Measurements from ENCODE around the gene OR4K13. TPM values are rescaled to one million over a fixed set of nuclear protein-coding genes. Genes with fewer than 3 reads are reported as not detected.

Gene OR4K13
- total and polyA plus RNA-seq, 10 of the 15 experiments (the other 5 are each of a cell fraction or from before 2014, with no cell fraction given), result not detected

DNA sequence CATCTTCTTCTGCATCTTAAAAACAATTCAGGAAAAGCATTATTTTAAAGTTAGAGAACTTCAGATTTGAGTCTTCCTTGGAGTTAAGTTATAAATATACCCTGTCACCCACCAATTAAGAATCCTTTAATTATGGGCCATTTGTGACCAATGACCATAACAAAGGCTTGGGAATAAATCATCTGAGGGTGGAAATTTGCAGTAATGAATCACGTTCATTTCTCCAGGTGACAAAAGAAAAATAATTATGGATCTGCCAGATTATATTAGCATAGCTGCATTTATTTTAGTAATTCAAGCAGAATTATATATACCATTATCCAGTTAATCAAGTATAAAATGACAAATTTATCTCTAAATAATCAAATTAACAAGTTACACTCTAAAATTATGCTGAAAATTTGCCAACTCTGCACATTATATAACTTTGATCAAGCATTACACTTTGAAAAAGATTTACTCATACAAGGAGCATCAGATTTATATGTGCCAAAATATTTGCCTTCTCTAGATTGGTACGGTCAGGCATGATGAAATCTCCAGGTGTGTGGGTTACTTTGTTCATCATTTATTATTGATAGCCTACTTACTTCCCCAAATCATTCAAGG, 16.5 kb downstream of the OR4K13 start, which contains the start of gene OR4K14 (continued):
- TF ChIP-seq CBFB (IDR thresholded peaks at IDR 0.05; ENCODE audit: low read depth) (no peak), ETV6 (conservative IDR thresholded peaks at IDR 0.05 in 1 of 2, IDR thresholded peaks at IDR 0.05 in 1 of 2; ENCODE audit: borderline replicate concordance in 1 of 2, low read depth in 1 of 2) (no peak), PAX8 (IDR thresholded peaks at IDR 0.05) (no peak), SUPT20H (IDR thresholded peaks at IDR 0.05; ENCODE audit: borderline replicate concordance, control insufficient read depth, low read depth, low read length) (no peak)

- POLR2A ChIA-PET, result no interaction called here
- Histone ChIP-seq H3K79me2 (ENCODE audit: control insufficient read depth, insufficient read depth, low read length) (no peaks in the 10 kb centered on the region), H4K20me1 (ENCODE audit: control insufficient read depth, insufficient read depth) (no peaks in the 10 kb centered on the region), H2AFZ (ENCODE audit: control insufficient read depth, low read depth, low read length) (no peak overlapping the region), H3K36me3 (ENCODE audit: control insufficient read depth in 2 of 2, insufficient read depth in 2 of 2, low read length in 1 of 2) (no peaks in the 10 kb centered on the region), H3K4me1 (ENCODE audit: control insufficient read depth, insufficient read depth, low read length) (no peaks in the 10 kb centered on the region), H3K27me3 (replicated peaks in 1 of 2; ENCODE audit: control insufficient read depth in 2 of 2, insufficient read depth in 2 of 2, low read length in 1 of 2) (no peaks in the 10 kb centered on the region), H3K4me2 (ENCODE audit: control insufficient read depth, insufficient read depth) (no peak overlapping the region), H3K27ac (ENCODE audit: control insufficient read depth, insufficient read depth) (no peak overlapping the region), H3K4me3 (no peak overlapping the region), H3K9ac (ENCODE audit: control insufficient read depth, insufficient read depth, low read length) (no peak overlapping the region), H3K9me3 (replicated peaks; ENCODE audit: control insufficient read depth, insufficient read depth, low read length) (no peaks in the 10 kb centered on the region)
- intact Hi-C loops (cut with micrococcal nuclease; ENCODE audit: unreplicated experiment), result loop anchor here (5.0 kb wide), 1 partner anchor 56 kb away; no protein-coding TSS in a partner anchor
- CTCF ChIA-PET, result no interaction called here
- in situ Hi-C loops (cut with MboI), result no loop called here
- SMC1A ChIA-PET (ENCODE audit: uncharacterized antibody, unreplicated experiment), result no interaction called here
- FAIRE-seq (no peak), DNase-seq (ENCODE audit: low read depth, low spot score) (no peak), ATAC-seq (no peak)
- RAD21 ChIA-PET (ENCODE audit: unreplicated experiment), result no interaction called here
- no TSS peak for BruUV-seq (replicated peaks)
- no peak for TF ChIP-seq ZNF384 (IDR thresholded peaks at IDR 0.05; ENCODE audit: borderline replicate concordance, low read depth, low read length)
- TF ChIP-seq, protein P1, sequence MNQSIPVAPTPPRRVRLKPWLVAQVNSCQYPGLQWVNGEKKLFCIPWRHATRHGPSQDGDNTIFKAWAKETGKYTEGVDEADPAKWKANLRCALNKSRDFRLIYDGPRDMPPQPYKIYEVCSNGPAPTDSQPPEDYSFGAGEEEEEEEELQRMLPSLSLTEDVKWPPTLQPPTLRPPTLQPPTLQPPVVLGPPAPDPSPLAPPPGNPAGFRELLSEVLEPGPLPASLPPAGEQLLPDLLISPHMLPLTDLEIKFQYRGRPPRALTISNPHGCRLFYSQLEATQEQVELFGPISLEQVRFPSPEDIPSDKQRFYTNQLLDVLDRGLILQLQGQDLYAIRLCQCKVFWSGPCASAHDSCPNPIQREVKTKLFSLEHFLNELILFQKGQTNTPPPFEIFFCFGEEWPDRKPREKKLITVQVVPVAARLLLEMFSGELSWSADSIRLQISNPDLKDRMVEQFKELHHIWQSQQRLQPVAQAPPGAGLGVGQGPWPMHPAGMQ (IDR thresholded peaks at IDR 0.05; ENCODE audit: borderline replicate concordance), result no peak
- TF ChIP-seq HDAC2 (IDR thresholded peaks at IDR 0.05), result no peak
- no peak for TF ChIP-seq CBX5 (IDR thresholded peaks at IDR 0.05; ENCODE audit: low read depth)
- TF ChIP-seq, protein P2, sequence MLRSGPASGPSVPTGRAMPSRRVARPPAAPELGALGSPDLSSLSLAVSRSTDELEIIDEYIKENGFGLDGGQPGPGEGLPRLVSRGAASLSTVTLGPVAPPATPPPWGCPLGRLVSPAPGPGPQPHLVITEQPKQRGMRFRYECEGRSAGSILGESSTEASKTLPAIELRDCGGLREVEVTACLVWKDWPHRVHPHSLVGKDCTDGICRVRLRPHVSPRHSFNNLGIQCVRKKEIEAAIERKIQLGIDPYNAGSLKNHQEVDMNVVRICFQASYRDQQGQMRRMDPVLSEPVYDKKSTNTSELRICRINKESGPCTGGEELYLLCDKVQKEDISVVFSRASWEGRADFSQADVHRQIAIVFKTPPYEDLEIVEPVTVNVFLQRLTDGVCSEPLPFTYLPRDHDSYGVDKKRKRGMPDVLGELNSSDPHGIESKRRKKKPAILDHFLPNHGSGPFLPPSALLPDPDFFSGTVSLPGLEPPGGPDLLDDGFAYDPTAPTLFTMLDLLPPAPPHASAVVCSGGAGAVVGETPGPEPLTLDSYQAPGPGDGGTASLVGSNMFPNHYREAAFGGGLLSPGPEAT (IDR thresholded peaks at IDR 0.05; ENCODE audit: low read depth), result no peak
- TF ChIP-seq, protein P3, sequence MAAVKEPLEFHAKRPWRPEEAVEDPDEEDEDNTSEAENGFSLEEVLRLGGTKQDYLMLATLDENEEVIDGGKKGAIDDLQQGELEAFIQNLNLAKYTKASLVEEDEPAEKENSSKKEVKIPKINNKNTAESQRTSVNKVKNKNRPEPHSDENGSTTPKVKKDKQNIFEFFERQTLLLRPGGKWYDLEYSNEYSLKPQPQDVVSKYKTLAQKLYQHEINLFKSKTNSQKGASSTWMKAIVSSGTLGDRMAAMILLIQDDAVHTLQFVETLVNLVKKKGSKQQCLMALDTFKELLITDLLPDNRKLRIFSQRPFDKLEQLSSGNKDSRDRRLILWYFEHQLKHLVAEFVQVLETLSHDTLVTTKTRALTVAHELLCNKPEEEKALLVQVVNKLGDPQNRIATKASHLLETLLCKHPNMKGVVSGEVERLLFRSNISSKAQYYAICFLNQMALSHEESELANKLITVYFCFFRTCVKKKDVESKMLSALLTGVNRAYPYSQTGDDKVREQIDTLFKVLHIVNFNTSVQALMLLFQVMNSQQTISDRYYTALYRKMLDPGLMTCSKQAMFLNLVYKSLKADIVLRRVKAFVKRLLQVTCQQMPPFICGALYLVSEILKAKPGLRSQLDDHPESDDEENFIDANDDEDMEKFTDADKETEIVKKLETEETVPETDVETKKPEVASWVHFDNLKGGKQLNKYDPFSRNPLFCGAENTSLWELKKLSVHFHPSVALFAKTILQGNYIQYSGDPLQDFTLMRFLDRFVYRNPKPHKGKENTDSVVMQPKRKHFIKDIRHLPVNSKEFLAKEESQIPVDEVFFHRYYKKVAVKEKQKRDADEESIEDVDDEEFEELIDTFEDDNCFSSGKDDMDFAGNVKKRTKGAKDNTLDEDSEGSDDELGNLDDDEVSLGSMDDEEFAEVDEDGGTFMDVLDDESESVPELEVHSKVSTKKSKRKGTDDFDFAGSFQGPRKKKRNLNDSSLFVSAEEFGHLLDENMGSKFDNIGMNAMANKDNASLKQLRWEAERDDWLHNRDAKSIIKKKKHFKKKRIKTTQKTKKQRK (IDR thresholded peaks at IDR 0.05; ENCODE audit: low read depth, low read length), result no peak
- TF ChIP-seq HSF1 (IDR thresholded peaks at IDR 0.05; ENCODE audit: low read depth, low read length), result no peak
- no peak for TF ChIP-seq NFIC (IDR thresholded peaks at IDR 0.05; ENCODE audit: low read depth, low read length)
- TF ChIP-seq STAT3 (IDR thresholded peaks at IDR 0.05; ENCODE audit: low read depth, low read length), result no peak
- TF ChIP-seq RFX5 (IDR thresholded peaks at IDR 0.05; ENCODE audit: low read depth, low read length), result no peak
- TF ChIP-seq SMAD1 (IDR thresholded peaks at IDR 0.05; ENCODE audit: low read depth, partially characterized antibody), result no peak
- TF ChIP-seq TAF1 (IDR thresholded peaks at IDR 0.05; ENCODE audit: borderline replicate concordance, low read depth, low read length), result no peak
Measured at GRCh38 chr14:20008156-20008555, 27.7 kb downstream of the OR4K13 start.
